ENCODE measurements around the gene PNMA3.
"Not testable (repeated sequence)": the region's sequence is repeated elsewhere in the genome, so short reads cannot be mapped to it uniquely, and the experiment has no call there.

DNA sequence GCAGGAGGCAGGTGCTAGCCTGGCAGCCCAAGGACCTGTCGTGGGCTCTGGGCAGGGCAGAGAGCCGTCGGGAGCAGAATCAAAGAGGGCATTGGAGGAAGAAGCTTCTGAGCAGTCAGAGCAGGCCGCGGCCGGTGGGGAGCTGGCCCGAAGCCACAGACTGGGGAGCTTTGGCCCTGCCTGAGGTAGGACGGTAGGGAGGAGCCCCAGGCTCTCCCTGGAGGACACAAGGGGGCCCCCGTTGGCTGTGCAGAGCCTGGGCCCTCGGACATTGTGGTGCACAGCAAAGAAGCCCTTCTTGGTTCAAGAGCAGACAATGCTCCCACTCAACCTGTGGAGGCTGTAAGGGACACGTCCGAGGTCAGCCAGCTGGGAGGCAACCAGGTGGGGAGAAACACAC, 10.1 kb downstream of the PNMA3 start:
- not testable (repeated sequence) for TF ChIP-seq POLR2A (IDR thresholded peaks at IDR 0.05)
- TF ChIP-seq, protein P1, sequence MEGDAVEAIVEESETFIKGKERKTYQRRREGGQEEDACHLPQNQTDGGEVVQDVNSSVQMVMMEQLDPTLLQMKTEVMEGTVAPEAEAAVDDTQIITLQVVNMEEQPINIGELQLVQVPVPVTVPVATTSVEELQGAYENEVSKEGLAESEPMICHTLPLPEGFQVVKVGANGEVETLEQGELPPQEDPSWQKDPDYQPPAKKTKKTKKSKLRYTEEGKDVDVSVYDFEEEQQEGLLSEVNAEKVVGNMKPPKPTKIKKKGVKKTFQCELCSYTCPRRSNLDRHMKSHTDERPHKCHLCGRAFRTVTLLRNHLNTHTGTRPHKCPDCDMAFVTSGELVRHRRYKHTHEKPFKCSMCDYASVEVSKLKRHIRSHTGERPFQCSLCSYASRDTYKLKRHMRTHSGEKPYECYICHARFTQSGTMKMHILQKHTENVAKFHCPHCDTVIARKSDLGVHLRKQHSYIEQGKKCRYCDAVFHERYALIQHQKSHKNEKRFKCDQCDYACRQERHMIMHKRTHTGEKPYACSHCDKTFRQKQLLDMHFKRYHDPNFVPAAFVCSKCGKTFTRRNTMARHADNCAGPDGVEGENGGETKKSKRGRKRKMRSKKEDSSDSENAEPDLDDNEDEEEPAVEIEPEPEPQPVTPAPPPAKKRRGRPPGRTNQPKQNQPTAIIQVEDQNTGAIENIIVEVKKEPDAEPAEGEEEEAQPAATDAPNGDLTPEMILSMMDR (IDR thresholded peaks at IDR 0.05), result not testable (repeated sequence)
